GM18520 (cell line): ENCODE results near the gene UBA5.
"Not testable (repeated sequence)": the region's sequence is repeated elsewhere in the genome, so short reads cannot be mapped to it uniquely, and the experiment has no call there.

ENCODE experiments used
- ATAC-seq: cut with Tn5 transposase; IDR thresholded peaks from one replicate; pipeline ENCODE4 v1.9.1; 2021; ENCODE audit not compliant: unreplicated experiment

Gene UBA5

DNA sequence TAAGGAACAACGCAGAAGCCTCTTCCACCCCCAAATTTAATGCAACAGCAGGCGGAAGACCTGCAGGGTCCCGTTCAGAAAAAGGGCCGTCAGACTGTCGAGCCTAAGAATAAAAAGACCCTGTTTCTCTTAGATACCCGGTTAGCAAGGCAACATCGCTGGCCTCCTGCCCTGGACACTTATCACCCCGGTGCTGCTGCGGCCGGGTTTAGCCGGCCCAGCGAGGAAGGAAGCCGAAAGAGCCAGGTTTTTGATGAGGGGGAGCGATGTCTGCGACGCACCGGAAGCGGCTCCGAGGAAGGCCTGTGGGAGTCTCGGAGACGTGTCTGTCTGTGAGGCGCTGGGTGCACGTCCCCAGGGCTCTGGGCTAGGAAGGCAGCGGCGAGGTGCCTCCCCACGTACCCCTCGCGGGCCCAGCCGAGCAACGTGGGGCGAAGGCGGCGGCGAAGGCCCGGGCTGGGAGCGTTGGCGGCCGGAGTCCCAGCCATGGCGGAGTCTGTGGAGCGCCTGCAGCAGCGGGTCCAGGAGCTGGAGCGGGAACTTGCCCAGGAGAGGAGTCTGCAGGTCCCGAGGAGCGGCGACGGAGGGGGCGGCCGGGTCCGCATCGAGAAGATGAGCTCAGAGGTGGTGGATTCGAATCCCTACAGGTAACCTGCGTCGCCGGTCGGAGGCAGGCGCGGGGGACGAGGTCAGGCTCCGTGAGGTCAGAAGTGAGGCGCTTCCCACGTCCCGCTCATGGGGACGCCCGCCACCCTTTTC, at the start of gene UBA5:
Gene UBA5 (plus strand): TSS at position 278 of the 759 bp plus-strand sequence. CDS start 209 bp downstream, at position 487.
- ATAC-seq, result peak; percentile 43

DNA sequence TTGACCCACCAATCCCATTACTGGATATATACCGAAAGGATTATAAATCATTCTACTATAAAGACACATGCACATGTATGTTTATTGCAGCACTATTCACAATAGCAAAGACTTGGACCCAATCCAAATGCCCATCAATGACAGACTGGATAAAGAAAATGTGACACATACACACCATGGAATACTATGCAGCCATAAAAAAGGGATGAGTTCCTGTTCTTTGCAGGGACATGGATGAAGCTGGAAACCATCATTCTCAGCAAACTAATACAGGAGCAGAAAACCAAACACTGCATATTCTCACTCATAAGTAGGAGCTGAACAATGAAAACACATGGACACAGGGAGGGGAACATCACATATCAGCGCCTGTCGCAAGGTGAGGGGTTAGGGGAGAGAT, 44.8 kb upstream of the UBA5 start:
- ATAC-seq, result not testable (repeated sequence)

DNA sequence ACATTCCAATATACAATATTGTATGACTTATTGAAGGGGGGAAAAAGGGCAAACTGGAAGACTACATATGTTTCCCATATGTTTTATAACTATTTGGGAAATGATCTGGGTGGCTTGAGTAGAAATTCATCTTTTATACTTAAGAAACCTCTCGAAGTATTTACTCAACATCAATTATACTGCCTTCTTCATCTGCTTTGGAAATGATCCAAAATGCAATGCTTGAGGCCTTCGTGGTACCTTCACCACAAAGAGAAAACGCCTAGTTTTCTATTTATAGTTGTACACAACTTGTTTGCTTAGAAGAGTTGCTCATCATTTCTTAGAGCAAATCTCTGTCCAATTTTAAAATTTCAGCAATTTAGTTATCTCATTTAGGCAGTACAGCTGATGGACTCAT, 44.2 kb upstream of the UBA5 start:
- ATAC-seq, result no peak

DNA sequence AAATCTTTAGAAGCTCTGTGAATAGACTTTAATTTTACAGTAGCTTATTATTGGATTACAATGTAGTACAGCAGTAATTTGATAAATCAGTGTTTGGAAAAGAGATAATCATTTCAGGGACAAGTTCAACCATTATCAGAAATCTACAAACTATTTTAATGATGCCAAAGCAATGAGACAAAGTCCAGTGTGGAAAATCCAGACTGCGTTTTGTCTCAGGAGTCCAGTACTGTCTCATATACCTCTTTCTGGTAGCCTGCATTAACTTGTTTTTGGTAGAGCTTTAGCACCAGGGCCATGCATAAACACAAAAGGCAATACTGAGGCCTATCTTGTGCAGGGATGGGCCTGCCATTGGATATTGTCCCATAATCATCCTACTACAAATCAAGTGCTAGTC, 43.3 kb upstream of the UBA5 start:
- no peak for ATAC-seq

DNA sequence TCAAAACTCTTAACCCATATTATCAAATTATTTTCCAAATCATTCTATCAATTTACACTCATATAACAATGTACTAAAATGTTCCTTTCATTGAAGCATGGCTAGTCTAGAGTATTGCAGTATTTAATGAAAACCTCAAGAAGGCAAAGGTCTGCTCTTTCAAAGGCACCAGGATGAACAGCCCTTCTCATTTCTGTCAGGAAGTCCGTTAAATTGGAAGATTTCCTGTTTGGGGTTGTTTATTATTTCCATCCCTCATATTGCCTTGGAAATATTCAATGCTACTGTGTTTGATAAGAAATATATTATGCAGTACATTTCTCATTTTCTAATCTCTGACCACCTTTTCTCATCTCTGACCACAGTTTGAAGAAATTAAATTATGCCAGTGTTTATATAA, 38.0 kb upstream of the UBA5 start:
- ATAC-seq, result no peak

DNA sequence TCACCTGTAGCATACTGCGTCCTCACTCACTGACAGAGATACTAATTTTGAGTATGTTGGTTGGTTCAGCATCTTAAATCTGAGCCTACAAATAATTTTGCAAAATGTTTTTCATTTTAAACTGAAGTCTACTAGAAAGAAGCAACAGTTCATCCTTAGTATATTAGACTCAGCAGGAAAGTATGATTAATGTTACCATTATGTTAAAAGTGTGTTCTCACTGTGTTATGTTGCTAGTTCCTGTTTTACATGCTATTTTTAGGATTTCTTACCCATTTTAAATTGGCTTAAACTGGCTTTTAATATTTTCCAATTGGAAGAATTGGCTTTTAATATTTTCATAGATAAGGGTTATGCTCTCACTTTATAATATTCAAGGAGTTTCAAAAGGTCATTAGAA, 37.4 kb upstream of the UBA5 start:
- no peak for ATAC-seq

DNA sequence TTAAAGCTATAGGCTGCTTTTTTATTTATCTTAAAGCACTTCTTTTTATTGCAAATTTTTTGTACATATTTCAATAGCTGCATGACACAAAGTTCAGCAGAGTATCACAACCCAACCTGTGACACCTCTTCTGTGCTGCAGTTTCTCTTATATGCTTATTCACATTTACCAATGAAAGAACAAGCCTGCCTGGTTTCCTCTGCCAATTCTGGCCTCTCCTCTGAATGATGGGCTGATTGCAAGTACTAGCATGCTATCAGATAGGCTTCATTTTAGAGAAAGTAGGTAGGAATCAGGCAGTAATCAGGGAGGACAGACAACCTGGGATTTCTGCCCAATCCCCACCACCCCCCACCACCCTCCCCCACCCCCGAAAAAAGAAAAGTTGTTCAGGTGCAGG, 36.5 kb upstream of the UBA5 start:
- no peak for ATAC-seq

DNA sequence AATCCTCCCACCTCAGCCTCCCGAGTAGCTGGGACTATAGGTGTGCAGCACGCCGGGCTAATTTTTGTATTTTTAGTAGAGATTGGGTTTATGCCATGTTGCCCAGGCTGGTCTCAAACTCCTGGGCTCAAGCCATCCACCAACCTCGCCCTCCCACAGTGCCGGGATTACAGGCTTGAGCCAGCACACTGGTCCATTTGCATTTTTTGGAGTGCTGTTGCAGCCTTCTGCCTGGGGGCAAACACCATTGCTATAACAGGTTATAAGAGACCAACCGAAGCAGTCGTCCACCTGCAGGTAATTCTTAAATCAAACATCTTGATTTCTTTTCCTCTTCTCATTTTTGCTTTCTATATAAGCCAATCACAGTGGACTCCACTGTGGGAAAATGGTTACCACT, 35.3 kb upstream of the UBA5 start:
- no peak for ATAC-seq

DNA sequence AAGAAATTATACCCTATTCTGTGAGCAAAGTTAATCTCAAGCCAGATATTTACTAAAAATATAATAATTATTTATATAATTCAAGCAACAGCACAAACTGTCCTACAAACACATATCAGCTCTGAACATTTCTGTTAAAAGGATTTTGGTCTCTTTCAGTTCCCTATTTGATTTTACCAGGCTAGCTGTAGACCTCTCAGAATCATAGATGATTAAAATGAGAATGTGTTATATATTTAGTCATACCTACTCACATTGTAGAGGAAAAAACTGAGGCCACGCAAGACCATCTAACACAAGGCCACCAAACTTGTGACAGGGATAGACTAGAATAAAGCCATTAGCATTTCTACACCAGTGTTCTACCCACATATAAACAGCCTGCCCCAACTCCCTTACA, 34.5 kb upstream of the UBA5 start:
- peak; percentile 71 for ATAC-seq

DNA sequence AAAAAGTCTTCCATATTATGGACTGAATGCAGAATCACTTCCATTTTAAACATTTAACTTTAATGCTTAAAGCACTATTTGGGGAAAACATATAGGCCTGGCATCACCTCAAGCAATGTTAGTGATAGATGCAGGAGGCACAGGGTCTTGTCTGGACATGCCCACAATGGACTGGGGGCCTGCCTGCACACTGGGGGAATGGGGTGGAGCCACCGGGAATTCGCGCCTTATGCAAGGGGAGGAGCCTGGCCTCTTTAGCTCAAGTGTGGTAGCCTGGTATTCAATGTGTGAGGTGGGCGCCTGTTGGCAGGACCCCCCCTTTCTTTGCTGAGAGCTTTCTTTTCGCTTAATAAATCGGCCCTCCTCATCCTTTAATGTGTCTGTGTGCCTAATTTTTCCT, 33.2 kb upstream of the UBA5 start:
- no peak for ATAC-seq

DNA sequence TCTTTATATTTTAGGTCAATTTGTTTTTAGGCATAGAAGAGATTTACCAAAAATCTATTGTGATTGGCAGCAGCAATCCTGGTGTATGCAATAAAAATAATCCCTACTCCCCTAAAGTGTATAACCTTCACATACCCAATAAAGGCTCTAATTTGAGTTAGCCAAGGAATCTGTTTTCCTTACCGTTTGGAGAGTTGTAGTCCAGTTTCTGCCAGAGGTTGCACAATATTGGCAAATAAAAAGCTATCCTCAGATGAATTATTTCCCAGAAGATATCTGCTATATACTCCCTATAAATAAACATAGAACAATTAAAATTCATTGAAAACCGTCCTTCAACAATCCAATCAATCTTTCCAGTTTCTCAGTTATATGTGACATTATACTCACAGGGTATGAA, 32.0 kb upstream of the UBA5 start:
- ATAC-seq, result no peak

DNA sequence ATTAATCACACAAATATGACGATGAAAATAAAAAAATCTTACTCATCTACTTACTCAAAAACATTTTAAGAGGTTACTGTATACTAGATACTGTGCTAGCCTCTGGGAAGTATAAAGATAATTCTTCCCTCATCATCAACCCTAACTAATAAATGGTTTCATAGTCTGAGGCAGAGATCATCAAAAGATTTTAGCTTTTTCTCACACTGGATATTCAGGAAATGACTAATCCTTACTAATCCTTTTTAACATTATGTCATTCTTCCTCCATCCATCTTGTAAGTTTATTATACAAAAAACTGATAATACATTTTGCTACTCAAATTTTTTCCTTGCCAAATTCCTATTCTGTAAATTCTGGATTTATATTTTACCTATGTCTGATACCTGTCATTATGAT, 30.2 kb upstream of the UBA5 start:
- ATAC-seq, result no peak

DNA sequence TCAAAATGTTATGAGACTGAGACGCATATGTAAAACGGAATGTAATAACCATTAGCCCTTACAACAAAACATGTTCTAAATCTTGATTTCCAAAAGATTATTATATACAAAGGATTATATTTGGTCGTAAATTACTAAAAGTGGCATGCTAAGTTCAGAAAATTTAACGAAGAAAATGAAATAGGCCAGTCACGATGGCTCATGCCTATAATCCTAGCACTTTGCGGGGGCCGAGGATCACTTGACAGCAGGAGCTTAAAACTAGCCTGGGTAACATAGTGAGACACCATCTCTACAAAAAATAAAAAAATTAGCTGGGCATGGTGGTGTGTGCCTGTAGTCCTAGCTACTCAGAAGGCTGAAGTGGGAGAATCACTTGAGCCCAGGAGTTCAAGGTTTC, 29.5 kb upstream of the UBA5 start:
- ATAC-seq, result no peak

DNA sequence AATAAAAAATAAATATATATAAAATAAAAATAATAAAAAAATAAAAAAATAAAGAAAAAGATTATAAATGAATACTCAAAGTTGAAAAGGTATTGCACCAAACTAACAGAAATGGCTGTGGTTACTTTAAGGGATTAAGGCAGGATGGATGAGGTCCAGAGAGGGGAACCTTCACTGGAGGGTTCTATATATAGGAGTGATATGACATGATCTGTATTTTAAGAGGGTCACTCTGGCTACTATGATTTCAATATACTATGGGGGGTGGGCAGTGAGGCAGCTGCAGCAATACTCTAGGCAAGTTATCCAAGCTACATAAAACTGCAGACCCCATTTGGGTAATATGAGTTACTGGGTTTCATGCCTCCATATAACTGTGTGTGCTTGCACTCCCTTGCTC, 25.1 kb upstream of the UBA5 start:
- no peak for ATAC-seq

DNA sequence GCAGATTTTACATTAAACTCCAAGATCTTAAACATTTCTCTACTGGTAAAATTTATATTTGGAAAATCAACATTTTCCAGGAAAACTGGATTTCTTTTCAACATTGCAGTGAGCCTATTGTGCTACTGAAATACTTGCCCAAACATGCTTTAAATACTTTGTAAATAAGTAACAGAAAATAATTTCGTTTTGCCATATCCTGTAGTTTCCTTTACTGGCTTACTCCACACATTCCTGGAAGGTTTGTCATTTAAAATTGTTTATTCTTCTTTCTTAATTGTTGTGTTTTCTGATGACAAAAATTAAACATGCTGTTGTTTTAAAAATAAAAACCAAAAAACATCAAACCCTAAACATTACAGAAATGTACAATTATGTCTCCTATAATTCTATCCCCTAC, 22.5 kb upstream of the UBA5 start:
- no peak for ATAC-seq

DNA sequence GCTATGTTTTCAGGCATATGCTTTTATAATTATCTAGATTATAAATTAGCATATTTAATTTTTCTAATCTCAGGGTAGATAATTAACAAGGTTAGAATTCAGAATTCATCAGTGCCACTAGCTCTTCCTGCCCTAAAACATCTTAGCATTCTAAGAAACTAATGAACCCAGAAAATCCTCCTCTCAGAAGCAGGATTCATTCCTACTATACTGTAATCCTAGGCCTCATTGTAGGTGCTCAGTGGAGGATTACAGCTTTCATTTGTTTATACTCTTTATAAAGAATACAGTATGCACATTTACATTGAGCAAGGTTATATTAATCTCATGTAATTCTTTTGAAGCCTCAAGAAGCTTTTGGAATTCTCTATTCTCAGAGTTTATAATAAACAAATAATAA, 21.4 kb upstream of the UBA5 start:
- no peak for ATAC-seq

DNA sequence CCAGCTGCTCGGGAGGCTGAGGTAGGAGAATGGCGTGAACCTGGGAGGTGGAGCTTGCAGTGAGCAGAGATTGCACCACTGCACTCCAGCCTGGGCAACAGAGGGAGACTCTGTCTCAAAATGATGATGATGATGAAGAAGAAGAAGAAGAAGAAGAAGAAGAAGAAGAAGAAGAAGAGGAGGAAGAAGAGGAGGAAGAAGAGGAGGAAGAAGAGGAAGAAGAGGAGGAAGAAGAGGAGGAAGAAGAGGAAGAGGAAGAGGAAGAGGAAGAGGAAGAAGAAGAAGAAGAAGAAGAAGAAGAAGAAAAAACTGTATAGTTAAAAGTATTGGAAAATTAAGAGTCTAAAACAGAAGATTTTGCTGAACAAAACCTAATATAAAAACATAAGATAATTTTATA, 18.7 kb upstream of the UBA5 start:
- not testable (repeated sequence) for ATAC-seq

DNA sequence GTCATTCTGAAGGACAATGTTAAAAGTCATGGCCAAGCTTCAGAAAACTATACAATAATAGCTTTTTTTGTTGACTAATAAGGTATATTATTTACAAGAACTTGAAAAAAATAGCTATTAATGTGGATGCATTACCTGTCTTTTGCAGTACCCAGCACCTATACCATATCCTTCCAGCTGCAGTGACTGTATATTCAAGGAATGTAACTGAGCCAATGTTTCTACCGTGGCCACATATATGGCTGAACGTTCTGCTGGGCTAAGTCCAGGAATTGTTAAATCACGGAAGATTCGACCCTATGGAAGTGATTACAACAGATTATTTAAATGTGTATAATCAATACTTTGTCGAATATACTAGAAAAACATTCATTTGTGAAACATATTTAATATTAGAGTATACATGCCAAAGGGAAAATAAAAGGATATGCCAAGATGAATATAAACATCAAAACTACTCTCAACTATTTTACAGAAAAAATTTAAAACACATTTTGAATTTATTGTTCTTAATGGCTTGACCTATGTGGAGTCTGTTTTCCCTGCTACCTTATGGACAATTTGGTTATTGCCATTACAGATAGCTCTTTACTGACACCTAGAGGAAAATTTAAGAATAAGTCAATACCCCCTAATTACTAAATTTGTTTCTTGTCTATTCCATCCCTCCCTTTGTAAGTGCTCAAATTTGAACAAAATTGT, 18.1 kb upstream of the UBA5 start:
- ATAC-seq, result no peak

DNA sequence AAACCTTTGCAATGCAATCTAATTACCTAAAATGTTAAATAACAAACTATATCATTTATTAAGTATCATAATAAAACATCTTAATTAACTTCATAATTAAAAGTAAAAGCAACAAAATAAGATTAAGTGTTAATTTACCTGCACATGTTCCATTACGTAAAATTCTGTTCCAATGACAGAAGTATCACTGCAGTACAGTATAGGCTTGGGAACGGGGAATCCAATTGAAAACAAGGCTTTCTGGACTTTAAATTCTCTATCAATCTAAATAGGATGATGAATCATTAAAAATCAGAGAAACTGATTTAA, 17.6 kb upstream of the UBA5 start:
- ATAC-seq, result no peak

DNA sequence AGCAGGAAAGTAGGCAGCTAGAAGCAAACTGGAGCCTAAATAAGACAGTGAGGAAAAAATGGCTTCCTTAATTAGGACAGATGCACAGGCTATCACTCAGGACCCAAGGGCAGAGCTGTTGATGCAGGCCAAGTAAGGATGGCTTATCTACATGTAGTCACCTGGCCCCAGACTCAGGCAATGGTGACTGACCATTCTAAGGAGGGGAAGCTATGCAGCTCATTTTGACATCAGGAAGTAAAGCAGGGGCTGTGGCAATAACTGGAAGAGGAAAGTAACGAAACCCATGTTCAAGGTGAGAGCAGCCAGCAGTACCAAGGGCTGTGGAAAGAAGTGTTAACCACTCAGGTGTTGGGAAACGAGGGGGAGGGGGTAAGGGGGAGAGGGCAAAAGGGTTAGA, 16.8 kb upstream of the UBA5 start:
- no peak for ATAC-seq

DNA sequence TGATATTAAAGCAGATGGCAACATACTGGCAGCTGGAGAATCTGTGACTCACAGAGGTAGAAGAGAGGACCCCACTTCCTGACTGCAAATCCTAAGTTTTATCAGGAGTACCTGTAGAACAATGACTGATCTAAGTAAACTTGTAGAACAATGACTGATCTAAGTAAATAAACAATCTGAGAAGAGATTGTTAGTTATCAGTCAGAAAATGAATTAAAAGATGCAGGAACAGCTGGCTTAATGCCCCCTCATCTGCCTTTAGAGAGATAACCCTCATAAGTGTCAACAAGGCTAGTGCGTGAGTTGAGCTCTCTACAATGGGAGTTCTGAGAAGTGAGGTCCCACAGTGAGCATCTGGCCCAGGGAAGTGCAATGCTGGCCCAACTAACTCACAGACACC, 15.1 kb upstream of the UBA5 start:
- no peak for ATAC-seq

DNA sequence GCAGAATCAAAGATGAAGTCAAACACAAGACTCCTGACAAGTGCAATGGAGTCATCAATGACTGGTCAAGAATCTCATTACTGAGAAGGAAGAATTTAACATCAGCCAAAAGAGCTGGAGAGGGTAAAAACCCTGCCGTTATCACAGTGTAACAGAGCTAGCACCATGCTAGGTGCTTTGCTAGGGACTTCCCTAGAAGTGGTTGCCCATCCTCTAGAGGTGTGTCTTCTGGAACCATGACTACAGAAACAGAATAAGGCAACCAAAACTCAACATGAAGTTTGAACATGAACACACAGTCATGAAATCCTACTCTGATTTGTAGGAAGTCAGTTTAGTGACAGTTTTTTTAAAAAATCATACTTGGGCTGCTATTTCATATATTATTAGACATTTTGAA, 10.0 kb upstream of the UBA5 start:
- ATAC-seq, result no peak
